Activated gamma-delta T cell treated with Interleukin-2 at 50 U/mL for 16 hours (primary cell): ENCODE data around the gene PLA2G4F.

Source experiments
- DNase-seq: peaks from one replicate; pipeline ENCODE4 v3.0.0-alpha.2; 2020

PLA2G4F gene, protein sequence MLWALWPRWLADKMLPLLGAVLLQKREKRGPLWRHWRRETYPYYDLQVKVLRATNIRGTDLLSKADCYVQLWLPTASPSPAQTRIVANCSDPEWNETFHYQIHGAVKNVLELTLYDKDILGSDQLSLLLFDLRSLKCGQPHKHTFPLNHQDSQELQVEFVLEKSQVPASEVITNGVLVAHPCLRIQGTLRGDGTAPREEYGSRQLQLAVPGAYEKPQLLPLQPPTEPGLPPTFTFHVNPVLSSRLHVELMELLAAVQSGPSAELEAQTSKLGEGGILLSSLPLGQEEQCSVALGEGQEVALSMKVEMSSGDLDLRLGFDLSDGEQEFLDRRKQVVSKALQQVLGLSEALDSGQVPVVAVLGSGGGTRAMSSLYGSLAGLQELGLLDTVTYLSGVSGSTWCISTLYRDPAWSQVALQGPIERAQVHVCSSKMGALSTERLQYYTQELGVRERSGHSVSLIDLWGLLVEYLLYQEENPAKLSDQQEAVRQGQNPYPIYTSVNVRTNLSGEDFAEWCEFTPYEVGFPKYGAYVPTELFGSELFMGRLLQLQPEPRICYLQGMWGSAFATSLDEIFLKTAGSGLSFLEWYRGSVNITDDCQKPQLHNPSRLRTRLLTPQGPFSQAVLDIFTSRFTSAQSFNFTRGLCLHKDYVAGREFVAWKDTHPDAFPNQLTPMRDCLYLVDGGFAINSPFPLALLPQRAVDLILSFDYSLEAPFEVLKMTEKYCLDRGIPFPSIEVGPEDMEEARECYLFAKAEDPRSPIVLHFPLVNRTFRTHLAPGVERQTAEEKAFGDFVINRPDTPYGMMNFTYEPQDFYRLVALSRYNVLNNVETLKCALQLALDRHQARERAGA

DNA sequence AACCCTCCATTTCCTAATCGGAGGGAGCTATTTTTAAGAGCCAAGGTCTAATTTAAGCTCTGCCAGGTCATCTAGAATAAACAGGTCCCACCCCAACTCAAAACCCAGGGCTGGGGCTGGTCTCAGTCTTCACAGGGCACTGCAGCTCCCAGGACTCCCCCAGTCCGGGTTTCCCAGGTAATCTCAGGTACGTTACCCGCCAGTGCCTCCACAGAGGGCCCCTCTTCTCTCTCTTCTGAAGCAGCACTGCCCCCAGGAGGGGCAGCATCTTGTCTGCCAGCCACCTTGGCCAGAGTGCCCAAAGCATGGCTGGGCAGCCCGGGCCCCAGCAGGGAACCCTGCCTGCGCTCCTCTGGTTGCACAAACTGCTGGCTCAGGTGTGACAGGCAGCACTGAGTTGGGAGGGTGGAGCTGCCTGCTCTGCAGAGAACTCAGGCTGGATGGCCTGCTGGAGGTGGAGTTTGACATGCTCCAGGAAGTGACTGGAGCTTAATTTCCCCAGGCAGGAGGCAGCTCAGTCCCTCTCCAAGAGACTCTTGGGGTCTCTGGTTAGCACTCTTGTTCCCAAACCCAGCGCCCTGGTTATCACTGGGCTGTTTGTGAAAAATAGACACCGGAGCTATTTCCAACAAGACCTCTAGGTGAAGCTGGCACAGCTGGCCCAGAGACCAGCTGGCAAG is at the start of gene PLA2G4F:
PLA2G4F (minus strand) TSS at position 394 of the 680 bp plus-strand sequence; CDS start at position 307, 87 bp downstream.
- DNase-seq = no peak

DNA sequence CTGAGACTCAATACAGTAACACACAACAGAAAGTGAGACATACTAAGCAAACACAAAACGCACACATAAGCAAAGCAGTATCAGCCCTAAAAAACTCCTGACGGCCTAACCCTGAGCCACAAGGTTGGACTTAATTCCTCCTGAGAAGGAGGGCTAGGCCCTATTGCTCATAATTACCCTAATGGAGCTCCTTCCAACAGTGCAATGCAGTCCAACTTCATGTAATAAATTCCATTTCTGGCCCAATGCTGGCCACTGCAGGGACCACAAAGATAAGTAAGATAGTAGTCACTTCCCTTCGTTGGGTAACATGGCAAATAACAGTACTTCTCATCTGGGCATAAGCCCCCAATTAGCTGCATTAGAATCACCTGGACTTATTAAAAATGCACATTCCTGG is 47.5 kb upstream of the PLA2G4F start:
- no peak for DNase-seq

DNA sequence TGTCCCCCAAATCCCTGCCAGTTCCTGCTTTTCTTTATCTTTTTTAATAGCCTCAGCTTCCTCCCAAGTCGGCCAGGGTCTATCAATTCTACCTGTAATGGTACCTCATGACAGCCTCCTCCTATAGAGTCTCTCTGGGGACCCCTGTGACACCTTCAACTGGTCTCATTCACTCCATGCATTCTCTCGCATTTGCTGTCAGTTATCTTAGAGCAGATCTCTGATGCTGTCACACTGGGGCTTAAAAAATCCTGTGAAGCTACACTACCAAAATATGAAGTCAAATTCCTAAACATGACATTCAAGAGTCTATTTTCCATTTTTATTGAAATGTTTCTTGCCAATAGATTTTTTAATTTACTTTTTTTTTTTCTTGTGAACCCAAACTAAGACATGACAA is 46.2 kb upstream of the PLA2G4F start:
- DNase-seq = no peak

DNA sequence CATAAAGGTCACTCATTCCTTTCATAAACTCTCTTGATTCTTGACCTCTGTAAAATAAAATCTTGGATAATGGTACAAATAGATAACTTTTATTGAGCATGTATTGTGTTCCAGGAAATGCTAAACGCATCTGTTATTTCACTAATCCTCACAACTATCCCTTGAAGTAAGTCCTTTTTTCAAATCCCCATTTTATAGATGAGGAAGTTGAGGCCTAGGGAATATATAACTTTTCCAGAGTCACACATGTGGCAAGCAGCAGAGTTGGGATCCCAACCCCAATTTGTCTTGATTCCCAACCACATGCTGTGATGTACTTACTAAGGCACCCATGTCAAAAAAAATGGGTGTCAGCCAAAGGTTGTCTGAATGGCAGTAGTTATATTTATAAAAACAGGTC is 45.4 kb upstream of the PLA2G4F start:
- no peak for DNase-seq

DNA sequence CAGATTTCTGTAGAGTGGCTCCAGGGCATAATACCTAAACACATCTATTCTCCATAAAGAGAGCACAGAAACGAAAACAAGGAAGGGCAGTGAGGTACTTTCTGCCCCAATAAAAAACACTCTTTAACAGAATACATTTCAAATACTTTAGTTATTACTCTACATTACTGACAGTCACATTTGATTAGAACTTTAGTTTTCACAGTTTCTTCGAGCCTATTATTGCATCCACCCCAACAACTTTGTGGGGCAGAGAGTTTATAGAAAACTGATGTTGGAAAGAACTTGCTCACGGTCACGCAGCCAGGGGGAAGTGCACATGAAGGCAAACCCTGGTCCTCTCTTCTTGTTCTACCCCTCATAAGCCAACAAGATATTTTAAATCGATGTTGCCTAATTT is 42.7 kb upstream of the PLA2G4F start:
- DNase-seq = no peak

DNA sequence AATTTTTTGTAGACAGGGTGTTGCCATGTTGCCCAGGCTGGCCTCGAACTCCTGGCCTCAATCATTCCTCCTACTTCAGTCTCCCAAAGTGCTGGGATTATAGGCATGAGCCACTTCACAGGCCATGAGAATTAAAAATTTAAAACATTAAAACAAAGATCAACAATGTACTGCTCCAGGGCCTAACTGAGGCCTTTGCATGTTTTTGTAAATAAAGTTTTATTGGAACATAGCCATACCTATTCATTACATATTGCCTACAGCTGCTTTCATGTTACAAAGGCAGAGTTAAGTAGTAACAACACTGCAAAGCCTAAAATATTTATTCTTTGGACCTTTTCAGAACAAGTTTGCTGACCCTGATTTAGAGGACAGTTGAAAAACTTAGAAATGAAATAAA is 42.1 kb upstream of the PLA2G4F start:
- no peak for DNase-seq

DNA sequence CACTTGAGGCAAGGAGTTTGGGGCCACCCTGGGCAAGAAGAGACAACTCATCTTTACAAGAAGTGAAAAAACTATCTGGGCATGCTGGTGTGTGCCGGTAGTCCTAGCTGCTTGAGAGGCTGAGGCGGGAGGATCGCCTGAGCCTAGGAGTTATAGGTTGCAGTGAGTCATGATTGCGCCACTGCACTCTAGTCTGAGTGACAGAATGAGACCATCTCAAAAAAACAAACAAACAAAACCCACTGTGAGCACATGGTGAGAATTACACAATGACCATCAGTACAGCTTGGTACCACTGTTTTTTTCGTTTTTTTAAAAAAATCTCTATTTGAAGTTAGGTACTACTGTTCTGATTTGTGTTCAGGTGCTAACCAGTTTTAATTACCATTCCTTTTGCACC is 38.1 kb upstream of the PLA2G4F start:
- no peak for DNase-seq

DNA sequence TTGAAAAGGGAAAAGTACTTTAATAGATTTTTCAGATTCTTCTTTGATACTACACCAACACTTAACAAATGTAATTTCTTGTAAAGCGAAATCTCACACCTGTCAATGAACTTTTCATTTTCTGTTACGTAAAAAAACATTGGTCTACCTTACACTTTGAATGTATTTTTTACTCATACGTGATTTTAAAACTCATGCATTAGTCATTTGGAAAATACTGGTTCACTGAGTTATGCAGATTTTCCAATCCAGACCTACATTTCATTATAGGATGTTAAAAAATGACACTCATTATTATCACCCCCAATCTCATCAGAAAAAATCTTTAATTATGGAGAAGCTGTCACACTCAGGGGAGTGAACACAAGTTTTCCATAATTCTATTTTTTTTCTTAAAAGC is 36.9 kb upstream of the PLA2G4F start:
- DNase-seq = no peak

DNA sequence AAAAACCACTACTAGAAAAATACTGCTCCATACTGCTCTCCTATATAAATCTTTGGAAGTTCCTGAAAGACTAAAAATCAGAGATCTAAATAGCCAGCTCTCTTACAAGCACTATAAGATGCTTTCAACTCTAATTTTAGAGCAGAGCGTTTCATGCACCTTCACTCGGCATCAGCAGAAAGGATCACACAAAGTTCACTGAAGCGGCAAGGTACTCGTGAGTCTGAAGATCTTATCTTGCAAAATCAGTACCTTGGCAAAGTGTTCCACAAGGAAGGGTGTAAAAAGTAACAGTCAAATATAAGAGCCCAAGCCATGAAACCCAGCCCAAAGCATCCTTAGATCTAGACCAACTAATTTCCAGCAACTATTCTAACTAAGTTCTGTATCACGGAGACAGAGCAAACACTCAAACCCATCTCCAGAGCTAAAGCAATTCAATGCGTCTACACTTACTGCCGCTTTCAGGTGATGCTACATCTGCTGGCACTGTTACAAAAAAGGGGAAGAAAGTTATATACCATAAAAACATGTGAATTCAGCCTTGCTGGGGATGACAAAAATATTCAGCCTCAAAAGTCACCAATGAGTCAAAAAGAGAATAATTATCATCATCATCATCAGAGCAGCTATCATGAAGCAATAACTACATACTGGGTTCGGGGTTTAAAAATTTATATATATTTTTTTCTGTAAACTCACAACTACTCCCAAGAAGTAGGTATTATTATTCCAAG is 35.3 kb upstream of the PLA2G4F start:
- no peak for DNase-seq

GRCh38 chr15:42190370-42190769 is 33.9 kb upstream of the PLA2G4F start:
- DNase-seq = no peak

DNA sequence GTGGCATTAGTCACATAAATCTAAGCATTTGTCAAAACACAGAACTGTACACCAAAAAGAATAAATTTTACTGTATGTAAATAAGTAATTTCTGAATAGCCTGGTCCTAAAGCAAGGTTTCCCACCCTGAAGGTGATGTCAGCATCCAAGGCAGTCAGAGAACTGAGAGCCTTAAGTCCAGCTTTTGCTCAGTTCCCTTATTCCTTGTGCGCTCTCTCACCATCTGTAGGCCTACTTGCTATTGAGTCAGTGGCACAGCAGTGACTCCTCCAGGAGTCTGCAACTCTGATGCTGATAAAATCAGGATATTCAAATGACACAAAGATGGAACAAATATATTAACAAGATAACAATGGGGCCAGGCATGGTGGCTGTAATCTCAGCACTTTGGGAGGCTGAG is 29.4 kb upstream of the PLA2G4F start:
- DNase-seq = no peak

- DNase-seq = no peak
Measured at GRCh38 chr15:42184736-42185135, 28.3 kb upstream of the PLA2G4F start.

- no peak for DNase-seq
Measured at GRCh38 chr15:42184296-42184695, 27.9 kb upstream of the PLA2G4F start.

GRCh38 chr15:42182961-42183360 is 26.5 kb upstream of the PLA2G4F start:
- no peak for DNase-seq

GRCh38 chr15:42182328-42182886 is 26.0 kb upstream of the PLA2G4F start:
- no peak for DNase-seq

GRCh38 chr15:42178056-42178455 is 21.6 kb upstream of the PLA2G4F start:
- DNase-seq = no peak

DNA sequence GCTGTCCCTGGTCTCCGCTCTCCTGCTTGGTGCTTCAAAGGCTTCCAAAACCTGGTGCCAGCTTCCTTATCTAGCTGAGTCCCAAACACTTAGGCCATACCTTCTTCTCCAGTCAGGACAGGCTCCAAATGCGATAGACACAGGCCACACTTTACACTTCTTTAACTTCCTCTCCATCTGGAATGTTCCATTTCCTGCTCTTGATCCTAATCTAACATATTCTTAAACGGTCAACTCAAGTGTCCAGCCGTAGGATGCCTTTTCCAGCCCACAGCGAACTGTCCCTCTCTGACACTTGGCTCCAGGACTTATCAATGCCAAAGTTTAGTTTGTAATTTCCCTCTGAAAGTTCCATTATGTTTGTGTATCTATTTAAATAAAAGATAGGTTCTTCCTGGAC is 19.2 kb upstream of the PLA2G4F start:
- DNase-seq = no peak

- no peak for DNase-seq
Measured at GRCh38 chr15:42172475-42172874, 16.0 kb upstream of the PLA2G4F start.

GRCh38 chr15:42171795-42172194 is 15.4 kb upstream of the PLA2G4F start:
- no peak for DNase-seq

- DNase-seq = no peak
Measured at GRCh38 chr15:42171122-42171521, 14.7 kb upstream of the PLA2G4F start.

GRCh38 chr15:42166225-42166940 is 9.9 kb upstream of the PLA2G4F start:
- no peak for DNase-seq

DNA sequence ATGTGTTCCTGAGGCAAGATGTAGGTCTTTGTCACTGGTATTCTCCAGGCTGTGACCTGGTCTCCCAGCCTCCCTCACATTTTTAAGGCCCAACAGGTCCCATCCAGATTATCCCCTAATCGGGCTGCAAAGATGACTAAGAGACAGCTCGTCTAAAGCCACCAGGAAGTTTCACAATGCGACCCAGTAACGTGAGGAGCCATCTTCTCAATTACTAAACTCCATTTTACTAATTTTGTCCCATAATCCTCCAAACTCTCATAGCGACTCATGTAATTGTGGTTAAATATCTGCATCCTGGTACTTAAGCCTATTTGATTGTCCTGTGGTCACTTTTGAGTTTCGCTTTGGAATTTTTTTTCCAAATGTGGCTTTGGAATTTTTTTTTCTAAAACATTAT is 8.7 kb upstream of the PLA2G4F start:
- DNase-seq = no peak
